Measurements from ENCODE around the gene HYAL2. TPM values are rescaled to one million over a fixed set of nuclear protein-coding genes. Genes with fewer than 3 reads are reported as not detected.

HYAL2 gene
- polyA plus RNA-seq, 1 experiment: 46.6 TPM

DNA sequence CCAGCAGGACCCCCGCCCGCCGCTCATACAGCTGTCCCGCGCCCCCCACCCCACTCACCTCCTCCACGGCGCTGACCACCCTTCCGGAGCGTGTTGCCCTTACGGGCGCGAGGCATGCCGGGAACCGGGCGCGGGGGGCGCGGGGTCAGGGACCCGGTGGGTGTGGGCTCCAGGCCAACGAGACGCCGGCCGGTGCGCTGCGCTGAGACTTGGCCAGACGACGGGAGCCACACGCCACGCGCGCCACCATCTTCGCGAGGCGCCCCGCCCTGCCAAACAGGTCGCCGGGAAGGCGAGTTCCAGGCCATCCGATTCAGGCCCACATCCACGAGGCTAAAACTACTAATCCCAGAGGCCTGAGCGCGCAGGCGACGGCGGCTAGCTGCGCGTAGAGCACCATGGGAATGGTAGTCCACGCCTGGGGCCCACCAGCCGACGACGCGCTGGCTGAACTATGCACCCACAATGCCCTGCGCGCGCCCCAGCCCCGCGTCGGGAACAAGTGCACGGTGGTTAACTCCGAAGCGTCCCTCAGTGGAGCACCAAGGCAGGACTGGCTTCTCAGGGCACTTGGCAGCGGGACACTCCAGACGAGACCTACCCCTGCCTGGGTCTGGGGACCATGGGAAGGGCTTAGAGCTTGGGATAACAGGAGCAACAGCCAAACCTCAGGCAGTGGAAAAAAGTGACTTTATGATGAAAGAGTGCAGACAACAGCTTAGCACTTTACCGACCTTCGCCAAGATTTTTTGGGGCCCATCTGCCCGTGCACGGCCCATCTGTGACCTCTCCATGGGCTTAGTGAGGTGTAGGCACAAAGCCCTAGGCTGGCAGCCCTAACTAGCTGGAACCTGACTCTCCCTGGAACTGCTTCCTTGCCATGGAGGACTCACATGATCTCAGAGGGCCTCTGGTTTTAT is 30.1 kb downstream of the HYAL2 start, which contains the start of gene IFRD2:
Gene IFRD2 (minus strand): TSS at position 271 of the 920 bp plus-strand sequence. CDS start 155 bp downstream, at position 116.
- POLR2A ChIA-PET: interaction anchor here (0.6 to 2.1 kb wide), 6 partner anchors 11 to 751 kb away, joined by 3 to 7 read pairs (median 4); partner anchors contain the start of gene TUSC2
- peak within 1 kb of the TSS; percentile 61 for H3K27ac ChIP-seq (ENCODE audit: low read depth, low read length)
- H3K9me3 ChIP-seq (ENCODE audit: control insufficient read depth, insufficient read depth, low read length): no peaks in the 10 kb centered on the region; the same call in 1 of the 2 replicates
- TF ChIP-seq, protein P1, sequence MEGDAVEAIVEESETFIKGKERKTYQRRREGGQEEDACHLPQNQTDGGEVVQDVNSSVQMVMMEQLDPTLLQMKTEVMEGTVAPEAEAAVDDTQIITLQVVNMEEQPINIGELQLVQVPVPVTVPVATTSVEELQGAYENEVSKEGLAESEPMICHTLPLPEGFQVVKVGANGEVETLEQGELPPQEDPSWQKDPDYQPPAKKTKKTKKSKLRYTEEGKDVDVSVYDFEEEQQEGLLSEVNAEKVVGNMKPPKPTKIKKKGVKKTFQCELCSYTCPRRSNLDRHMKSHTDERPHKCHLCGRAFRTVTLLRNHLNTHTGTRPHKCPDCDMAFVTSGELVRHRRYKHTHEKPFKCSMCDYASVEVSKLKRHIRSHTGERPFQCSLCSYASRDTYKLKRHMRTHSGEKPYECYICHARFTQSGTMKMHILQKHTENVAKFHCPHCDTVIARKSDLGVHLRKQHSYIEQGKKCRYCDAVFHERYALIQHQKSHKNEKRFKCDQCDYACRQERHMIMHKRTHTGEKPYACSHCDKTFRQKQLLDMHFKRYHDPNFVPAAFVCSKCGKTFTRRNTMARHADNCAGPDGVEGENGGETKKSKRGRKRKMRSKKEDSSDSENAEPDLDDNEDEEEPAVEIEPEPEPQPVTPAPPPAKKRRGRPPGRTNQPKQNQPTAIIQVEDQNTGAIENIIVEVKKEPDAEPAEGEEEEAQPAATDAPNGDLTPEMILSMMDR (IDR thresholded peaks at IDR 0.05; ENCODE audit: low read depth, low read length): no peak
- no peaks in the 10 kb centered on the region for H3K27me3 ChIP-seq (ENCODE audit: control insufficient read depth, insufficient read depth, low read length)
- H3K4me3 ChIP-seq (ENCODE audit: low read depth, low read length): peak within 1 kb of the TSS; percentile 80
- CTCF ChIA-PET: interaction anchor here (1.1 kb wide), 1 partner anchor 32 kb away, joined by 3 read pairs; no protein-coding TSS in a partner anchor
- DNase-seq (ENCODE audit: low read depth, low spot score): peak; percentile 91

DNA sequence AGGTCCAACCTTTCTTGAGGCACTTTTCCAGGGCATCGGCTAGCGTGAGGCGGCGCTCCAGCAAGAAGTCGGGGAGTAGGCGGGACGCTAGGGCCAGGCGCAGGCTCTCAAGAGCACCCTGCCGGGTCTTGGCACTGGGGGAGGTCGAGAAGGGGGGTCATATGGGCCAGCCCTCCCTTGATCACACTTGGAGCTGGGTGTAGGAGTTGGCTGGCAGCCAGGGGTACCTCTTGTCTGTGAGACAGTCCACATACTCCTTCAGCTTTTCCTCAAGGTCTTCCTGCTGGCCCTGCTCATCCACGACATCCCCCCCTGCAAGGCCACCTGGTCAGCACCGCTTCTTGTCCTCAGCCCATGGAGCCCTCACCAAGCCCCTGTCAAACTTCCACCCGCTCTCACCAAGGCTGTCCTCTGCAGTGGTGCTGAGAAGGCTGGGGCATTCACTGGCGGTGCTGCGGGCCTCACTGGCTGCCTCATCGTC is 32.3 kb downstream of the HYAL2 start:
- H3K27ac ChIP-seq (ENCODE audit: low read depth, low read length): no peak overlapping the region
- H3K9me3 ChIP-seq (ENCODE audit: control insufficient read depth, insufficient read depth, low read length): no peaks in the 10 kb centered on the region; the same call in 1 of the 2 replicates
- TF ChIP-seq, protein P1 (IDR thresholded peaks at IDR 0.05; ENCODE audit: low read depth, low read length): no peak
- no peak for DNase-seq (ENCODE audit: low read depth, low spot score)
- no peak overlapping the region for H3K4me3 ChIP-seq (ENCODE audit: low read depth, low read length)
- H3K27me3 ChIP-seq (ENCODE audit: control insufficient read depth, insufficient read depth, low read length): no peaks in the 10 kb centered on the region
- ChIA-PET POLR2A (no interaction called here), CTCF (no interaction called here)

DNA sequence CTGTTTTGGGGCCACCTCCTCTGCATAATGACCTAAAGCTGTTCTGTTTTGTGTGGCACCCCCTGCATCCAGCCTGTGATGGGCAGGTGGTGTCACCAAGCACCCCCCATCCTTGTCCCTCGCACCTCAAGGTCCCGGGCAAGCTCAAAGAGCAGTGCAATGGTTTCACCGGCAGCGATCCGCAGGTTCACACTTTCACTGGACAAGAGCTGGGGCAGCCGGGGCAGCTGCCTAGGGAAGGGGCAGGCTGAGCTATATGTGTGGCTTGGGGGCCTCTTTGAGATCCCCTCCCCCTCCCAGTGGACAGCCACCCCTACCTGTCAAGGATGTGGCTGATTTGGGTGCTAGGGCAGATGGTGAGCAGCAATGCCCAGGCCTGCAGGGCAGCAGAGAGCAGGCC is 33.4 kb downstream of the HYAL2 start:
- no peaks in the 10 kb centered on the region; the same call in 1 of the 2 replicates for H3K9me3 ChIP-seq (ENCODE audit: control insufficient read depth, insufficient read depth, low read length)
- no peaks in the 10 kb centered on the region for H3K27me3 ChIP-seq (ENCODE audit: control insufficient read depth, insufficient read depth, low read length)
- POLR2A ChIA-PET: interaction anchor here (0.8 kb wide), 1 partner anchor 62 kb away, joined by 4 read pairs; no protein-coding TSS in a partner anchor
- CTCF ChIA-PET: interaction anchor here (0.8 kb wide), 1 partner anchor 18 kb away, joined by 3 read pairs; no protein-coding TSS in a partner anchor
- TF ChIP-seq, protein P1 (IDR thresholded peaks at IDR 0.05; ENCODE audit: low read depth, low read length): no peak
- no peak overlapping the region for H3K27ac ChIP-seq (ENCODE audit: low read depth, low read length)
- no peak for DNase-seq (ENCODE audit: low read depth, low spot score)
- no peak overlapping the region for H3K4me3 ChIP-seq (ENCODE audit: low read depth, low read length)

DNA sequence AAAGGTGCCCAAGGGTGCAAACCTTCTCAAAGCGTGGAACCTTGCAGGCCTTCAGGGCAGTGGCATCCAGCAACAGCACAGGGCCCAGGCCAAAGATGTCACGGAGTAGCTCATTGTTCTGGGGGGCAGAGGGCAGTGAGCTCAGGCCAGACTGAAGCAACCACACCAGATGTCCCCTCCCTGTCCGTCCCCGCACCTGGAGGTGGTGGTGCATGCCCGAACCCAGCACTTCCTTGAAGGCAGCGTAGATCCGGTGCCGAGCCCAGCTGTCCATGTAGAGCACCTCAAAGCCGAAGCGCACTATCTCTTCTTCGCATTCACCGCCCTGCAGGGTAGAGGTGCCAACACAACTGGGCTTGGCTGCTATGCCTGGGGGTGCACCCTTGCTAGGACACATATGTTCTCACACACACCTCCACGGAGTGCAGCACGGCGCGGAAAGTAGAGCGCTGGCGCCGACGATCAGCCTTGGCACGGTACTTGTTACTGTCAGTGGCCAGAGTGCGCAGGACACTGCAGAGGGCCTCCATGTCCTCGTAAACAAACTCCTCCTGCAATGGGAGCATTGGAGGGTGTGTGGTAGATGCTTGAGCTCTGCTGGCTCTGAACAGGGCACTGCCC is 34.0 kb downstream of the HYAL2 start:
- no peak overlapping the region for H3K4me3 ChIP-seq (ENCODE audit: low read depth, low read length)
- POLR2A ChIA-PET: interaction anchor here (0.8 to 0.9 kb wide), 2 partner anchors 10 to 62 kb away, joined by 3 to 4 read pairs; no protein-coding TSS in a partner anchor
- no peak overlapping the region for H3K27ac ChIP-seq (ENCODE audit: low read depth, low read length)
- H3K9me3 ChIP-seq (ENCODE audit: control insufficient read depth, insufficient read depth, low read length): no peaks in the 10 kb centered on the region; the same call in 1 of the 2 replicates
- no peaks in the 10 kb centered on the region for H3K27me3 ChIP-seq (ENCODE audit: control insufficient read depth, insufficient read depth, low read length)
- TF ChIP-seq, protein P1 (IDR thresholded peaks at IDR 0.05; ENCODE audit: low read depth, low read length): no peak
- CTCF ChIA-PET: interaction anchor here (0.8 kb wide), 1 partner anchor 17 kb away, joined by 3 read pairs; no protein-coding TSS in a partner anchor
- no peak for DNase-seq (ENCODE audit: low read depth, low spot score)
